HepG2 (cell line): ENCODE data around the gene STK4. TPM values are rescaled to one million over a fixed set of nuclear protein-coding genes. Genes with fewer than 3 reads are reported as not detected.

Experiments used
- ATAC-seq: fragments of 200-7000 bp; cut with Tn5 transposase; 3 replicates; pipeline ENCODE4 v1.9.1; 2020; ENCODE audit warnings: mild to moderate bottlenecking, moderate library complexity
- BruUV-seq: library from RNA; stranded (reverse); fragments of 400-500 nt; replicated peaks from 2 replicates; lab custom pipeline; 2021; lab: Mats Ljungman, UMichigan
- CTCF ChIA-PET: fragments of 300-600 bp; formaldehyde crosslinking; extraction: SDS; loops from one replicate; lab custom pipeline; 2021; ENCODE audit warnings: low total read pairs, inconsistent platforms, low intra/inter-chr PET ratio; lab: Yijun Ruan, JAX
- POLR2A ChIA-PET: fragments of 350-600 bp; sonication (Branson Sonifier 250); formaldehyde crosslinking; loops from one replicate; lab custom pipeline; 2020; ENCODE audit warnings: antibody characterized with exemption, inconsistent platforms; lab: Yijun Ruan, JAX
- DNase-seq: peaks from one replicate; pipeline ENCODE4 v3.0.0-alpha.2; 2015; ENCODE audit warnings: low spot score
- FAIRE-seq: peaks from 3 replicates; lab custom pipeline; 2011; peaks lifted over from hg19 to GRCh38; lab: Jason Lieb, UNC
- H2AFZ ChIP-seq: one replicate; pipeline ENCODE4 v1.6.1; 2011; ENCODE audit warnings: low read length, inconsistent platforms
- H3K27ac ChIP-seq: fragments of 300-600 bp; 3 replicates; pipeline ENCODE4 v1.8.0; 2011; ENCODE audit warnings: mixed run types, mild to moderate bottlenecking, mixed read lengths, low read length, inconsistent platforms; ENCODE audit not compliant: insufficient read depth; ENCODE audit errors: extremely low read length
- H3K27me3 ChIP-seq, 2 experiments: fragments of 200-600 bp in 1 of 2; 2 replicates in 1 of 2; 3 replicates in 1 of 2; pipeline versions ENCODE4 v1.6.0 to v1.8.0; 2011; ENCODE audit warnings: low read length in 2 of 2, mild to moderate bottlenecking in 2 of 2, moderate library complexity in 2 of 2, inconsistent platforms in 1 of 2; ENCODE audit not compliant: insufficient read depth in 2 of 2, control insufficient read depth in 1 of 2
- H3K36me3 ChIP-seq, 2 experiments: fragments of 200-600 bp in 1 of 2; replicated peaks in 1 of 2; 2 replicates in 1 of 2; 3 replicates in 1 of 2; pipeline versions ENCODE4 v1.5.1 to v1.8.0; 2011; ENCODE audit warnings: low read length in 2 of 2, inconsistent platforms in 1 of 2; ENCODE audit not compliant: insufficient read depth in 2 of 2, control insufficient read depth in 1 of 2
- H3K4me1 ChIP-seq: 2 replicates; pipeline ENCODE4 v1.5.1; 2012; ENCODE audit warnings: low read length, inconsistent platforms; ENCODE audit not compliant: insufficient read depth
- H3K4me2 ChIP-seq: 2 replicates; pipeline ENCODE4 v1.6.0; 2011; ENCODE audit warnings: low read depth, low read length, inconsistent platforms
- H3K4me3 ChIP-seq, 3 experiments: fragments of 200-600 bp in 1 of 3; sonication (generic), shearing (Covaris generic) in 1 of 3; replicated peaks in 1 of 3; 2 replicates each; pipeline ENCODE4 v1.5.1; 2011 to 2016; ENCODE audit warnings: low read length in 3 of 3, inconsistent platforms in 2 of 3, low read depth in 2 of 3, mild to moderate bottlenecking in 2 of 3, control low read depth in 1 of 3, mixed read lengths in 1 of 3; ENCODE audit not compliant: insufficient read depth in 1 of 3
- H3K79me2 ChIP-seq: one replicate; pipeline ENCODE4 v1.6.1; 2011; ENCODE audit warnings: low read length, inconsistent platforms; ENCODE audit not compliant: insufficient read depth
- H3K9ac ChIP-seq: 2 replicates; pipeline ENCODE4 v1.6.0; 2011; ENCODE audit warnings: mild to moderate bottlenecking, low read depth, low read length, inconsistent platforms; ENCODE audit not compliant: insufficient read depth
- H3K9me3 ChIP-seq: 2 replicates; pipeline ENCODE4 v1.5.1; 2012; ENCODE audit warnings: mild to moderate bottlenecking, low read length
- H4K20me1 ChIP-seq: 2 replicates; pipeline ENCODE4 v1.6.0; 2011; ENCODE audit warnings: inconsistent platforms, mild to moderate bottlenecking, low read length, moderate library complexity; ENCODE audit not compliant: insufficient read depth
- CEBPB ChIP-seq: IDR thresholded peaks from 2 replicates; pipeline ENCODE4 v1.6.1; 2011; ENCODE audit warnings: low read depth, low read length, improper control_type of control experiment, borderline replicate concordance
- FOXO4 ChIP-seq: sonication (generic); formaldehyde crosslinking; conservative IDR thresholded peaks from 2 replicates; pipeline ENCODE4 v1.8.1; 2023; ENCODE audit warnings: missing genetic modification reagents
- HNF4G ChIP-seq, 2 experiments: sonication (generic) in 1 of 2; formaldehyde crosslinking in 1 of 2; IDR thresholded peaks; 2 replicates each; pipeline versions ENCODE4 v1.4.0 to v1.6.1; 2011 to 2020; ENCODE audit warnings: borderline replicate concordance in 2 of 2, low read depth in 2 of 2, mild to moderate bottlenecking in 2 of 2, low read length in 1 of 2, missing genetic modification reagents in 1 of 2, moderate library complexity in 1 of 2
- KLF15 ChIP-seq: sonication (generic); formaldehyde crosslinking; IDR thresholded peaks from 2 replicates; pipeline ENCODE4 v1.8.1; 2023; ENCODE audit warnings: borderline replicate concordance, mild to moderate bottlenecking, inconsistent platforms, missing genetic modification reagents, mixed read lengths
- SNRNP70 ChIP-seq: fragments of 200-400 bp; formaldehyde crosslinking; IDR thresholded peaks from 2 replicates; pipeline ENCODE4 v1.6.1; 2017; ENCODE audit warnings: mild to moderate bottlenecking, low read depth, low read length, moderate library complexity
- YEATS2 ChIP-seq: sonication (generic); formaldehyde crosslinking; IDR thresholded peaks from 2 replicates; pipeline ENCODE4 v1.4.0; 2020; ENCODE audit warnings: missing genetic modification reagents, borderline replicate concordance
- ZBTB37 ChIP-seq: sonication (generic); formaldehyde crosslinking; IDR thresholded peaks from 2 replicates; pipeline ENCODE4 v1.4.0; 2020; ENCODE audit warnings: mild to moderate bottlenecking, missing genetic modification reagents
- ZFX ChIP-seq: sonication (generic); formaldehyde crosslinking; IDR thresholded peaks from 2 replicates; pipeline ENCODE4 v1.4.0; 2020; ENCODE audit warnings: mild to moderate bottlenecking, low read depth, missing genetic modification reagents, moderate library complexity
- ZMYM3 ChIP-seq: sonication (generic); formaldehyde crosslinking; IDR thresholded peaks from 2 replicates; pipeline ENCODE4 v1.5.1; 2020; ENCODE audit warnings: mild to moderate bottlenecking, missing genetic modification reagents
- ZNF292 ChIP-seq: sonication (generic); formaldehyde crosslinking; IDR thresholded peaks from 2 replicates; pipeline ENCODE4 v1.8.1; 2022; ENCODE audit warnings: mild to moderate bottlenecking, low read depth, missing genetic modification reagents, borderline replicate concordance
- ZNF441 ChIP-seq: sonication (generic); formaldehyde crosslinking; IDR thresholded peaks from 2 replicates; pipeline ENCODE4 v1.7.0; 2021; ENCODE audit warnings: missing genetic modification reagents, borderline replicate concordance
- ZNF543 ChIP-seq: sonication (generic); formaldehyde crosslinking; IDR thresholded peaks from 2 replicates; pipeline ENCODE4 v1.4.0; 2020; ENCODE audit warnings: mild to moderate bottlenecking, missing genetic modification reagents
- ZNF674 ChIP-seq: sonication (generic); formaldehyde crosslinking; IDR thresholded peaks from 2 replicates; pipeline ENCODE4 v1.5.0; 2020; ENCODE audit warnings: low read depth, mild to moderate bottlenecking, missing genetic modification reagents
- ZNF841 ChIP-seq: sonication (generic); formaldehyde crosslinking; IDR thresholded peaks from 2 replicates; pipeline ENCODE4 v1.8.1; 2023; ENCODE audit warnings: missing genetic modification reagents, borderline replicate concordance
- ZSCAN29 ChIP-seq: sonication (generic); formaldehyde crosslinking; conservative IDR thresholded peaks from 2 replicates; pipeline ENCODE4 v1.4.0; 2020; ENCODE audit warnings: mild to moderate bottlenecking, missing genetic modification reagents
- WGBS: methylation state at CpG from one replicate; pipeline ENCODE4 v1.1.6; 2017; ENCODE audit warnings: low lambda C conversion rate; 5-methylcytosine and 5-hydroxymethylcytosine counted together
- in situ Hi-C: cut with HindIII; loops from 2 replicates; pipeline ENCODE4 v1.10.0; 2017; ENCODE audit warnings: low pct_unique_long_range_greater_than_20kb; ENCODE audit not compliant: extremely low pct_ligation_motif_present
- intact Hi-C: fragments of 100-400 bp; cut with micrococcal nuclease; formaldehyde crosslinking; loops from one replicate; pipeline ENCODE4 v1.10.0; 2022; ENCODE audit not compliant: unreplicated experiment
- polyA plus RNA-seq, 8 experiments: library from polyadenylated mRNA; depleted of rRNA in 3 of 8; stranded (reverse) in 7 of 8; unstranded in 1 of 8; fragments of >200 nt; fragmentation: Illumina TruSeq in 4 of 8; extraction: Trizol in 4 of 8; gene quantifications; 2 replicates each; pipeline versions ENCODE4 v1.2.1 to v1.2.3, GENCODE V29; 2011 to 2016; ENCODE audit warnings: low read depth in 4 of 8, missing spikeins in 1 of 8, mixed read lengths in 1 of 8; ENCODE audit not compliant: insufficient read depth in 1 of 8
- total RNA-seq, 5 experiments: library from RNA; depleted of rRNA; stranded (reverse); fragments of >200 nt; fragmentation: Illumina TruSeq; extraction: Trizol; gene quantifications; 2 replicates each; pipeline ENCODE4 v1.2.3, GENCODE V29; 2016; ENCODE audit warnings: low read depth in 1 of 5
- TF ChIP-seq, protein P1 (sequence below): sonication (generic); formaldehyde crosslinking; conservative IDR thresholded peaks from 2 replicates; pipeline ENCODE4 v1.4.0; 2020; ENCODE audit warnings: mild to moderate bottlenecking, missing genetic modification reagents, moderate library complexity
- TF ChIP-seq, protein P2 (sequence below): IDR thresholded peaks from 2 replicates; pipeline ENCODE4 v1.6.1; 2016; ENCODE audit warnings: mild to moderate bottlenecking, missing biosample characterization, missing genetic modification reagents

The STK4 gene
- total and polyA plus RNA-seq, 2 of the 13 experiments (the other 11 are each of a cell fraction or from before 2014, with no cell fraction given), result 25.6 to 38.3 TPM

GRCh38 chr20:45109634-45110033 lies 143.3 kb downstream of the STK4 start:
- Histone ChIP-seq H3K4me3 (no peak overlapping the region), H3K4me2 (peak overlapping the region; percentile 22; the same call in 1 of the 2 replicates), H3K27ac (no peak overlapping the region), H3K9ac (no peak overlapping the region), H3K4me1 (peaks cover 10% of the 10 kb centered on the region), H4K20me1 (no peaks in the 10 kb centered on the region), H3K79me2 (no peaks in the 10 kb centered on the region), H3K9me3 (no peaks in the 10 kb centered on the region), H3K36me3 (no peaks in the 10 kb centered on the region), H2AFZ (no peak overlapping the region), H3K27me3 (peaks cover 3 to 24% of the 10 kb centered on the region in 2 experiments; a peak in 2 of 5 replicates)
- POLR2A ChIA-PET, result no interaction called here
- intact Hi-C loops, result loop anchor here (5.0 kb wide), 1 partner anchor 97 kb away; no protein-coding TSS in a partner anchor
- CTCF ChIA-PET, result interaction anchor here (0.7 kb wide), 1 partner anchor 29 kb away, joined by 3 read pairs; no protein-coding TSS in a partner anchor
- DNase-seq (peak; percentile 22), ATAC-seq (peak; percentile 69), FAIRE-seq (no peak)
- 4% methylated on average over 8 of the region's 8 CpGs for WGBS
- in situ Hi-C loops, result no loop called here
- no TSS peak for BruUV-seq
- TF ChIP-seq, protein P1, sequence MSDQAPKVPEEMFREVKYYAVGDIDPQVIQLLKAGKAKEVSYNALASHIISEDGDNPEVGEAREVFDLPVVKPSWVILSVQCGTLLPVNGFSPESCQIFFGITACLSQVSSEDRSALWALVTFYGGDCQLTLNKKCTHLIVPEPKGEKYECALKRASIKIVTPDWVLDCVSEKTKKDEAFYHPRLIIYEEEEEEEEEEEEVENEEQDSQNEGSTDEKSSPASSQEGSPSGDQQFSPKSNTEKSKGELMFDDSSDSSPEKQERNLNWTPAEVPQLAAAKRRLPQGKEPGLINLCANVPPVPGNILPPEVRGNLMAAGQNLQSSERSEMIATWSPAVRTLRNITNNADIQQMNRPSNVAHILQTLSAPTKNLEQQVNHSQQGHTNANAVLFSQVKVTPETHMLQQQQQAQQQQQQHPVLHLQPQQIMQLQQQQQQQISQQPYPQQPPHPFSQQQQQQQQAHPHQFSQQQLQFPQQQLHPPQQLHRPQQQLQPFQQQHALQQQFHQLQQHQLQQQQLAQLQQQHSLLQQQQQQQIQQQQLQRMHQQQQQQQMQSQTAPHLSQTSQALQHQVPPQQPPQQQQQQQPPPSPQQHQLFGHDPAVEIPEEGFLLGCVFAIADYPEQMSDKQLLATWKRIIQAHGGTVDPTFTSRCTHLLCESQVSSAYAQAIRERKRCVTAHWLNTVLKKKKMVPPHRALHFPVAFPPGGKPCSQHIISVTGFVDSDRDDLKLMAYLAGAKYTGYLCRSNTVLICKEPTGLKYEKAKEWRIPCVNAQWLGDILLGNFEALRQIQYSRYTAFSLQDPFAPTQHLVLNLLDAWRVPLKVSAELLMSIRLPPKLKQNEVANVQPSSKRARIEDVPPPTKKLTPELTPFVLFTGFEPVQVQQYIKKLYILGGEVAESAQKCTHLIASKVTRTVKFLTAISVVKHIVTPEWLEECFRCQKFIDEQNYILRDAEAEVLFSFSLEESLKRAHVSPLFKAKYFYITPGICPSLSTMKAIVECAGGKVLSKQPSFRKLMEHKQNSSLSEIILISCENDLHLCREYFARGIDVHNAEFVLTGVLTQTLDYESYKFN, result no peak; the same call in 1 of the 2 replicates
- TF ChIP-seq CEBPB (no peak), KLF15 (CRISPR knock-in tag) (no peak), ZNF841 (CRISPR knock-in tag) (no peak), HNF4G (IDR thresholded peaks at IDR 0.05; ENCODE audit: borderline replicate concordance, low read depth, low read length) (peak; percentile 27; the same call in 1 of the 2 replicates), HNF4G (CRISPR knock-in tag; IDR thresholded peaks at IDR 0.05; ENCODE audit: borderline replicate concordance, low read depth) (0 out of 2 replicates have a peak, but pooled peaks have one; percentile 16), ZFX (CRISPR knock-in tag) (peak; percentile 30; the same call in 1 of the 2 replicates), ZNF292 (CRISPR knock-in tag) (peak; percentile 49; the same call in 1 of the 2 replicates), ZNF543 (no peak), ZSCAN29 (CRISPR knock-in tag) (no peak), YEATS2 (CRISPR knock-in tag) (no peak), ZNF674 (no peak), ZBTB37 (CRISPR knock-in tag) (no peak), SNRNP70 (no peak), ZMYM3 (CRISPR knock-in tag) (0 out of 2 replicates have a peak, but pooled peaks have one; percentile 29), FOXO4 (CRISPR knock-in tag) (no peak), ZNF441 (CRISPR knock-in tag) (no peak)
- TF ChIP-seq, protein P2, sequence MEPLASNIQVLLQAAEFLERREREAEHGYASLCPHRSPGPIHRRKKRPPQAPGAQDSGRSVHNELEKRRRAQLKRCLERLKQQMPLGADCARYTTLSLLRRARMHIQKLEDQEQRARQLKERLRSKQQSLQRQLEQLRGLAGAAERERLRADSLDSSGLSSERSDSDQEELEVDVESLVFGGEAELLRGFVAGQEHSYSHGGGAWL (CRISPR knock-in tag), result no peak
